Suprapubic skin (tissue), 4 donors: Measurements from ENCODE around the gene BMPR2.
"Not testable (repeated sequence)": the region's sequence is repeated elsewhere in the genome, so short reads cannot be mapped to it uniquely, and the experiment has no call there.

ENCODE experiments used
- POLR2A ChIP-seq, 2 donors: fragments of 450-650 bp; IDR thresholded peaks; one replicate each; pipeline ENCODE4 v1.6.1; 2017; ENCODE audit warnings: antibody characterized with exemption in 2 of 2, mild to moderate bottlenecking in 2 of 2, moderate library complexity in 2 of 2
- POLR2AphosphoS5 ChIP-seq, 3 donors: sonication (generic); formaldehyde crosslinking; IDR thresholded peaks; one replicate each; pipeline ENCODE4 v1.6.1; 2017; ENCODE audit warnings: antibody characterized with exemption in 3 of 3
- TF ChIP-seq, protein P1 (sequence below), 2 donors: fragments of 200-600 bp in 1 of 2; fragments of 450-650 bp in 1 of 2; sonication (generic) in 1 of 2; IDR thresholded peaks; one replicate each; pipeline ENCODE4 v1.5.1; 2016 to 2019; ENCODE audit warnings: antibody characterized with exemption in 2 of 2, mild to moderate bottlenecking in 1 of 2, moderate library complexity in 1 of 2

DNA sequence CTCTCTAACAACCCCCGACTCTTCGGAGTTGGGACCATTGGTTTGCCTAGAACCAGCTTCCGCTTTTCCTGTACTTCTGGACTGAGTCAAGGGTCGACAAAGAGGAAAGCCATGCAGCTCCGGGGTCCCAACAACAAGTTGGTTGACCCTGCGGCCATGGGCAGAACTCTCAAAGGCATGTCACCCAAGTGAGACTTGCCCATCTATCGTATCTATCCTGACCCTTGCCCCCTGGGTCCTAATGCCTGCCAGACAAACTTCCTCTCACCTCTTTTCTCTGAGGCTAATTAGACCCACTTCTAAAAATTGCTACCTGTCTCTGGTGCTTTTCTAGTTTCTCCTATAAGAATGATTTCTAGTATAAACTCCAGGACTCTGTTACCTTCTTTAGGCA lies 121.3 kb downstream of the BMPR2 start:
- TF ChIP-seq, protein P1, sequence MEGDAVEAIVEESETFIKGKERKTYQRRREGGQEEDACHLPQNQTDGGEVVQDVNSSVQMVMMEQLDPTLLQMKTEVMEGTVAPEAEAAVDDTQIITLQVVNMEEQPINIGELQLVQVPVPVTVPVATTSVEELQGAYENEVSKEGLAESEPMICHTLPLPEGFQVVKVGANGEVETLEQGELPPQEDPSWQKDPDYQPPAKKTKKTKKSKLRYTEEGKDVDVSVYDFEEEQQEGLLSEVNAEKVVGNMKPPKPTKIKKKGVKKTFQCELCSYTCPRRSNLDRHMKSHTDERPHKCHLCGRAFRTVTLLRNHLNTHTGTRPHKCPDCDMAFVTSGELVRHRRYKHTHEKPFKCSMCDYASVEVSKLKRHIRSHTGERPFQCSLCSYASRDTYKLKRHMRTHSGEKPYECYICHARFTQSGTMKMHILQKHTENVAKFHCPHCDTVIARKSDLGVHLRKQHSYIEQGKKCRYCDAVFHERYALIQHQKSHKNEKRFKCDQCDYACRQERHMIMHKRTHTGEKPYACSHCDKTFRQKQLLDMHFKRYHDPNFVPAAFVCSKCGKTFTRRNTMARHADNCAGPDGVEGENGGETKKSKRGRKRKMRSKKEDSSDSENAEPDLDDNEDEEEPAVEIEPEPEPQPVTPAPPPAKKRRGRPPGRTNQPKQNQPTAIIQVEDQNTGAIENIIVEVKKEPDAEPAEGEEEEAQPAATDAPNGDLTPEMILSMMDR (IDR thresholded peaks at IDR 0.05) = not testable (repeated sequence)
- not testable (repeated sequence) for TF ChIP-seq POLR2A, POLR2AphosphoS5 (IDR thresholded peaks at IDR 0.05)
